Body of pancreas (tissue), 4 donors: ENCODE results near the gene SGMS1.

Experiments
- POLR2A ChIP-seq, 3 donors: fragments of 450-650 bp; IDR thresholded peaks; one replicate each; pipeline ENCODE4 v1.6.1; 2016; ENCODE audit warnings: antibody characterized with exemption in 3 of 3, mild to moderate bottlenecking in 2 of 3
- TF ChIP-seq, protein P1 (sequence below), 7 experiments: fragments of 450-650 bp in 4 of 7; fragments of 200-600 bp in 3 of 7; sonication (generic) in 3 of 7; IDR thresholded peaks; one replicate each; pipeline ENCODE4 v1.5.1; 2016 to 2019; ENCODE audit warnings: antibody characterized with exemption in 7 of 7

DNA sequence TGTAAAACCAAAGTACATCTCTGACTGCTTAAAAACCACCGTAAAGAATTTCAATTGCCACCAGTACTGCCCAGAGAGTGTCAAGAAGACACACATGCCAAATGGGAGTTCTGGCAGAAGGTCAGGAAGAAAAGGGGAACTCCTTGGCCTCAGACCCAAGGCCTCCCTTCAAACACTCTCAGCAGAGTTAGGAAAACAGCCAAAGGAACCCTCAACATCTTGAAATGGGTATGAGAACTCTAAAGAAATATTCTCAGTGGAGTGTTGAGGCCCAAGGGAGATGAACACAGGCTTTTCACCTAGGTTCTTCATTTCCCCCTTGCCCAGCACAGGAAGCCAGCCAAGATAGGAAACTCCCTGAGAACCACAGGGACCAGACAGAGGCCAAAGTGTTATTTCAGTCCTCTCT lies 276.4 kb downstream of the SGMS1 start:
- TF ChIP-seq, protein P1, sequence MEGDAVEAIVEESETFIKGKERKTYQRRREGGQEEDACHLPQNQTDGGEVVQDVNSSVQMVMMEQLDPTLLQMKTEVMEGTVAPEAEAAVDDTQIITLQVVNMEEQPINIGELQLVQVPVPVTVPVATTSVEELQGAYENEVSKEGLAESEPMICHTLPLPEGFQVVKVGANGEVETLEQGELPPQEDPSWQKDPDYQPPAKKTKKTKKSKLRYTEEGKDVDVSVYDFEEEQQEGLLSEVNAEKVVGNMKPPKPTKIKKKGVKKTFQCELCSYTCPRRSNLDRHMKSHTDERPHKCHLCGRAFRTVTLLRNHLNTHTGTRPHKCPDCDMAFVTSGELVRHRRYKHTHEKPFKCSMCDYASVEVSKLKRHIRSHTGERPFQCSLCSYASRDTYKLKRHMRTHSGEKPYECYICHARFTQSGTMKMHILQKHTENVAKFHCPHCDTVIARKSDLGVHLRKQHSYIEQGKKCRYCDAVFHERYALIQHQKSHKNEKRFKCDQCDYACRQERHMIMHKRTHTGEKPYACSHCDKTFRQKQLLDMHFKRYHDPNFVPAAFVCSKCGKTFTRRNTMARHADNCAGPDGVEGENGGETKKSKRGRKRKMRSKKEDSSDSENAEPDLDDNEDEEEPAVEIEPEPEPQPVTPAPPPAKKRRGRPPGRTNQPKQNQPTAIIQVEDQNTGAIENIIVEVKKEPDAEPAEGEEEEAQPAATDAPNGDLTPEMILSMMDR (IDR thresholded peaks at IDR 0.05): no peak
- TF ChIP-seq POLR2A (IDR thresholded peaks at IDR 0.05): no peak
